Heart left ventricle (tissue), 16 donors: ENCODE measurements around the gene OSM. TPM values are rescaled to one million over a fixed set of nuclear protein-coding genes. Genes with fewer than 3 reads are reported as not detected.

ENCODE experiments used
- ATAC-seq, 4 donors: fragments of 200-7000 bp; cut with Tn5 transposase; one replicate each; pipeline ENCODE4 v1.9.1; 2020 to 2022; ENCODE audit warnings: moderate library complexity in 4 of 4, mild to moderate bottlenecking in 3 of 4, moderate number of reproducible peaks in 1 of 4
- DNase-seq, 5 donors: peaks; one replicate each; pipeline ENCODE4 v3.0.0-alpha.2; 2020
- H3K27ac ChIP-seq, 12 donors: fragments of 200-600 bp; sonication (generic) in 4 of 12; one replicate each; pipeline versions ENCODE4 v1.5.0 to v1.8.0; 2016 to 2022; ENCODE audit warnings: mild to moderate bottlenecking in 2 of 12
- H3K27me3 ChIP-seq, 9 donors: fragments of 200-600 bp; sonication (generic) in 2 of 9; one replicate each; pipeline versions ENCODE4 v1.5.1 to v1.8.0; 2016 to 2022; ENCODE audit warnings: mild to moderate bottlenecking in 3 of 9
- H3K36me3 ChIP-seq, 9 donors: fragments of 200-600 bp; sonication (generic) in 2 of 9; one replicate each; pipeline versions ENCODE4 v1.5.0 to v1.8.0; 2018 to 2022; ENCODE audit warnings: mild to moderate bottlenecking in 2 of 9
- H3K4me1 ChIP-seq, 12 donors: fragments of 200-600 bp; sonication (generic) in 4 of 12; one replicate each; pipeline versions ENCODE4 v1.5.0 to v1.8.0; 2016 to 2022; ENCODE audit warnings: mild to moderate bottlenecking in 3 of 12
- H3K4me3 ChIP-seq, 12 donors: fragments of 200-600 bp; sonication (generic) in 4 of 12; one replicate each; pipeline versions ENCODE4 v1.5.0 to v1.8.0; 2017 to 2022; ENCODE audit warnings: mild to moderate bottlenecking in 9 of 12, moderate library complexity in 4 of 12
- H3K9me3 ChIP-seq, 12 donors: fragments of 200-600 bp; sonication (generic) in 4 of 12; one replicate each; pipeline versions ENCODE4 v1.5.0 to v1.8.0; 2016 to 2022; ENCODE audit warnings: mild to moderate bottlenecking in 1 of 12
- CTCF ChIP-seq, 12 donors: fragments of 200-600 bp; sonication (generic) in 4 of 12; IDR thresholded peaks; one replicate each; pipeline versions ENCODE4 v1.5.0 to v1.8.0; 2018 to 2022; ENCODE audit warnings: antibody characterized with exemption in 12 of 12, mild to moderate bottlenecking in 5 of 12
- POLR2A ChIP-seq, 2 donors: fragments of 450-650 bp; IDR thresholded peaks; one replicate each; pipeline ENCODE4 v1.6.1; 2017; ENCODE audit warnings: antibody characterized with exemption in 2 of 2, mild to moderate bottlenecking in 2 of 2, moderate library complexity in 2 of 2
- WGBS, 4 donors: extraction: QIAGEN DNeasy Blood & Tissue Kit in 2 of 4; methylation state at CpG; one replicate each; pipeline versions ENCODE4 v1.1.5 to v1.1.7; 2013 to 2018; 5-methylcytosine and 5-hydroxymethylcytosine counted together
- intact Hi-C, 10 donors: fragments of 100-400 bp; cut with DNase I; formaldehyde crosslinking; loops; one replicate each; pipeline versions ENCODE4 v1.11.1 to v1.14.2; 2022
- polyA plus RNA-seq, 2 donors: library from polyadenylated mRNA; stranded (reverse); fragments of 200-250 nt; gene quantifications; one replicate each; pipeline ENCODE4 v1.2.3, GENCODE V29; 2013
- total RNA-seq, 9 donors: library from RNA; depleted of rRNA in 2 of 9; stranded (reverse); fragments of >200 nt in 2 of 9; fragmentation: NEBNext Ultra II Directional in 3 of 9; extraction: Animal tissue kit (Norgen Biotek cat#: 25700) in 3 of 9; gene quantifications; one replicate each; pipeline versions ENCODE4 v1.1.0 to v1.2.4, GENCODE V29; 2016 to 2023
- donor health status: ischemic (EF 13 %, LVEDD 7.1; RV severe dilation, severe dysfunction).
- donor health status: healthy with polysubstance abuse.
- donor health status: DM: no; HTN: yes; CAD: no.
- donor health status: DM: no; HTN: no; CAD: no.
- donor health status: ischemic (EF 25% LVEDD 6.9; RV normal size, moderate dysfunction).
- donor health status: ischemic (EF 25% LVEDD 5.7; RV mildly dilated, moderate dysfunction).
- donor health status: healthy.
- donor health status: DM: yes; HTN: yes; CAD: no.
- donor health status: ischemic (EF 35%, LVEDD 5.7; RV mildly dilated, moderate dysfunction).
- donor health status: nonischemic (EF 11% LVEDD 7.7; RV severe dilation, severe dysfunction).
- donor health status: DM: yes; HTN: yes; CAD: no.
- donor health status: PGD.
- donor health status: ischemic (EF 29% LVEDD 5.4; RV normal size, mild dysfunction).
- donor health status: nonischemic (EF 23%, LVEDD 6.1; RV moderate dilation, normal function).

Gene OSM
- total and polyA plus RNA-seq, 11 donors = 0.17 to 5.0 (median 0.27) TPM; not detected in 2

- Histone ChIP-seq H3K9me3 (no peaks in the 10 kb centered on the region), H3K4me3 (no peak overlapping the region), H3K27ac (peak overlapping the region in 4 of 12 donors; percentile 38 to 78 (median 51)), H3K27me3 (no peaks in the 10 kb centered on the region), H3K4me1 (peaks cover 0 to 65% (median 0%) of the 10 kb centered on the region in 12 donors), H3K36me3 (no peaks in the 10 kb centered on the region)
- DNase-seq = peak; percentile 74 to 89 (median 78)
- WGBS, 4 donors = 64 to 70% (median 66%) methylated on average over 13 to 16 of the region's 16 CpGs
- peak; percentile 46 to 79 (median 64) for ATAC-seq
- intact Hi-C loops = no loop called here
- TF ChIP-seq CTCF (IDR thresholded peaks at IDR 0.05) = no peak
- no peak for TF ChIP-seq POLR2A (IDR thresholded peaks at IDR 0.05)
Observed at GRCh38 chr22:30270832-30271231, 4.2 kb upstream of the OSM start.

GRCh38 chr22:30268331-30268730 lies 1.7 kb upstream of the OSM start:
- intact Hi-C loops = loop anchor here in 2 of 10 donors (10.0 kb wide), 1 partner anchor 216 kb away; no protein-coding TSS in a partner anchor
- peaks cover 0 to 1% (median 0%) of the 10 kb centered on the region in 9 donors for H3K27me3 ChIP-seq
- DNase-seq (no peak), ATAC-seq (no peak)
- peaks cover 0 to 63% (median 0%) of the 10 kb centered on the region in 12 donors for H3K4me1 ChIP-seq
- WGBS, 4 donors = 82 to 93% (median 87%) methylated on average over 8 of the region's 8 CpGs
- H3K9me3 ChIP-seq = no peaks in the 10 kb centered on the region
- peak overlapping the region in 2 of 12 donors; percentile 69 to 96 for H3K27ac ChIP-seq
- no peaks in the 10 kb centered on the region for H3K36me3 ChIP-seq
- no peak overlapping the region for H3K4me3 ChIP-seq
- TF ChIP-seq CTCF (IDR thresholded peaks at IDR 0.05) (no peak), POLR2A (IDR thresholded peaks at IDR 0.05) (no peak)

GRCh38 chr22:30267382-30268302 lies 991 bp upstream of the OSM start:
- H3K4me1 ChIP-seq = peaks cover 0 to 63% (median 0%) of the 10 kb centered on the region in 12 donors
- peak overlapping the region in 3 of 12 donors; percentile 16 to 67 (median 51) for H3K4me3 ChIP-seq
- WGBS, 4 donors = 76 to 89% (median 78%) methylated on average over 14 of the region's 14 CpGs
- peak in 1 of 4 donors; percentile 33 for ATAC-seq
- H3K27ac ChIP-seq = peak overlapping the region in 4 of 12 donors; percentile 67 to 96 (median 68)
- DNase-seq = no peak
- H3K9me3 ChIP-seq = no peaks in the 10 kb centered on the region
- H3K36me3 ChIP-seq = no peaks in the 10 kb centered on the region
- no peak for TF ChIP-seq POLR2A (IDR thresholded peaks at IDR 0.05)
- intact Hi-C loops = loop anchor here in 2 of 10 donors (10.0 kb wide), 1 partner anchor 217 kb away; no protein-coding TSS in a partner anchor
- peaks cover 0 to 8% (median 0%) of the 10 kb centered on the region in 9 donors for H3K27me3 ChIP-seq

GRCh38 chr22:30265823-30266444 lies 717 bp downstream of the OSM start:
- intact Hi-C loops = loop anchor here in 2 of 10 donors (10.0 kb wide), 1 partner anchor 219 kb away; no protein-coding TSS in a partner anchor
- TF ChIP-seq POLR2A (IDR thresholded peaks at IDR 0.05) (no peak), CTCF (IDR thresholded peaks at IDR 0.05) (no peak)
- H3K27me3 ChIP-seq = peaks cover 0 to 12% (median 0%) of the 10 kb centered on the region in 9 donors
- WGBS, 4 donors = 64 to 74% (median 70%) methylated on average over 13 to 24 of the region's 24 CpGs
- ATAC-seq (peak; percentile 11 to 58 (median 42)), DNase-seq (peak in 4 of 5 donors; percentile 67 to 88 (median 71))
- no peaks in the 10 kb centered on the region for H3K9me3 ChIP-seq
- peaks cover 0 to 55% (median 0%) of the 10 kb centered on the region in 12 donors for H3K4me1 ChIP-seq
- H3K27ac ChIP-seq = peak overlapping the region in 8 of 12 donors; percentile 13 to 96 (median 66)
- no peaks in the 10 kb centered on the region for H3K36me3 ChIP-seq
- peak overlapping the region in 10 of 12 donors; percentile 1 to 67 (median 36) for H3K4me3 ChIP-seq
